ENCODE results near the gene CDC42. TPM values are rescaled to one million over a fixed set of nuclear protein-coding genes. Genes with fewer than 3 reads are reported as not detected.

CDC42 gene
- total RNA-seq, 1 experiment from 2014 or later = 133 TPM

- POLR2A ChIA-PET = no interaction called here
- no peak overlapping the region for H3K4me3 Mint-ChIP-seq (ENCODE audit: unreplicated experiment)
- H3K36me3 Mint-ChIP-seq (ENCODE audit: insufficient read depth, unreplicated experiment) = peaks cover 10% of the 10 kb centered on the region
- no peak for DNase-seq (ENCODE audit: unreplicated experiment)
- H3K9me3 Mint-ChIP-seq (ENCODE audit: unreplicated experiment) = no peaks in the 10 kb centered on the region
- BruUV-seq (replicated peaks) = no TSS peak
- no peaks in the 10 kb centered on the region for H3K4me1 Mint-ChIP-seq (ENCODE audit: insufficient read depth, unreplicated experiment)
- no peak for TF ChIP-seq CTCF (IDR thresholded peaks at IDR 0.05; ENCODE audit: unreplicated experiment)
- H3K27me3 Mint-ChIP-seq (ENCODE audit: insufficient read depth, unreplicated experiment) = no peaks in the 10 kb centered on the region
- no peak overlapping the region for H3K27ac Mint-ChIP-seq (ENCODE audit: low read depth, unreplicated experiment)
- CTCF ChIA-PET = interaction anchor here (0.8 to 0.9 kb wide), 2 partner anchors 10 to 155 kb away, joined by 3 read pairs; no protein-coding TSS in a partner anchor
- intact Hi-C loops (cut with micrococcal nuclease) = no loop called here
These were observed 69.0 kb downstream of the CDC42 start for GRCh38 chr1:22121421-22121911.

- ChIA-PET POLR2A (no interaction called here), CTCF (interaction anchor here (1.1 kb wide), 1 partner anchor 17 kb away, joined by 3 read pairs; no protein-coding TSS in a partner anchor)
- TF ChIP-seq CTCF (IDR thresholded peaks at IDR 0.05; ENCODE audit: unreplicated experiment) = no peak
- DNase-seq (ENCODE audit: unreplicated experiment) = no peak
- H3K9me3 Mint-ChIP-seq (ENCODE audit: unreplicated experiment) = no peaks in the 10 kb centered on the region
- peak overlapping the region; percentile 57 for H3K27ac Mint-ChIP-seq (ENCODE audit: low read depth, unreplicated experiment)
- BruUV-seq (replicated peaks) = no TSS peak
- no peaks in the 10 kb centered on the region for H3K27me3 Mint-ChIP-seq (ENCODE audit: insufficient read depth, unreplicated experiment)
- H3K36me3 Mint-ChIP-seq (ENCODE audit: insufficient read depth, unreplicated experiment) = peaks cover 10% of the 10 kb centered on the region
- H3K4me1 Mint-ChIP-seq (ENCODE audit: insufficient read depth, unreplicated experiment) = no peaks in the 10 kb centered on the region
- intact Hi-C loops (cut with micrococcal nuclease) = no loop called here
- H3K4me3 Mint-ChIP-seq (ENCODE audit: unreplicated experiment) = no peak overlapping the region
These were observed 70.0 kb downstream of the CDC42 start for GRCh38 chr1:22122273-22123070.

GRCh38 chr1:22123071-22123390 lies 70.5 kb downstream of the CDC42 start:
- intact Hi-C loops (cut with micrococcal nuclease) = no loop called here
- H3K27ac Mint-ChIP-seq (ENCODE audit: low read depth, unreplicated experiment) = no peak overlapping the region
- CTCF ChIA-PET = interaction anchor here (0.6 to 1.1 kb wide), 4 partner anchors 18 to 460 kb away, joined by 3 read pairs; no protein-coding TSS in a partner anchor

More at GRCh38 chr1:22123071-22123390, 70.5 kb downstream of the CDC42 start:
- POLR2A ChIA-PET = no interaction called here
- H3K36me3 Mint-ChIP-seq (ENCODE audit: insufficient read depth, unreplicated experiment) = peaks cover 10% of the 10 kb centered on the region
- H3K4me3 Mint-ChIP-seq (ENCODE audit: unreplicated experiment) = no peak overlapping the region
- TF ChIP-seq CTCF (IDR thresholded peaks at IDR 0.05; ENCODE audit: unreplicated experiment) = no peak
- no peaks in the 10 kb centered on the region for H3K4me1 Mint-ChIP-seq (ENCODE audit: insufficient read depth, unreplicated experiment)
- H3K9me3 Mint-ChIP-seq (ENCODE audit: unreplicated experiment) = no peaks in the 10 kb centered on the region
- H3K27me3 Mint-ChIP-seq (ENCODE audit: insufficient read depth, unreplicated experiment) = no peaks in the 10 kb centered on the region
- BruUV-seq (replicated peaks) = no TSS peak
- no peak for DNase-seq (ENCODE audit: unreplicated experiment)
